SK-N-SH (cell line): ENCODE results near the gene LPIN1. TPM values are rescaled to one million over a fixed set of nuclear protein-coding genes. Genes with fewer than 3 reads are reported as not detected.

Experiments used
- CTCF ChIA-PET: fragments of 300-600, 350-600 bp; formaldehyde crosslinking; extraction: SDS; loops from one replicate; lab custom pipeline; 2021; lab: Yijun Ruan, JAX
- POLR2A ChIA-PET: fragments of 350-600 bp; sonication (Branson Sonifier 250); formaldehyde crosslinking; extraction: SDS; loops from one replicate; lab custom pipeline; 2020; ENCODE audit warnings: antibody characterized with exemption, inconsistent platforms; lab: Yijun Ruan, JAX
- DNase-seq: peaks from one replicate; pipeline ENCODE4 v3.0.0; 2012
- H2AFZ ChIP-seq: fragments of 200-600 bp; sonication (generic); 2 replicates; pipeline ENCODE4 v1.8.1; 2016; ENCODE audit warnings: antibody characterized with exemption, mild to moderate bottlenecking, low read depth
- H3F3A ChIP-seq: fragments of 200-600 bp; sonication (generic); replicated peaks from 2 replicates; pipeline ENCODE3; 2016; ENCODE audit warnings: antibody characterized with exemption, mild to moderate bottlenecking; ENCODE audit not compliant: insufficient read depth
- H3K27ac ChIP-seq, 2 experiments: fragments of 200-500 bp in 1 of 2; fragments of 200-600 bp in 1 of 2; sonication (Bioruptor generic) in 1 of 2; sonication (generic), shearing (Covaris generic) in 1 of 2; 2 replicates each; pipeline versions ENCODE4 v1.5.1 to v1.6.1; 2014 to 2016; ENCODE audit warnings: low read depth in 2 of 2, inconsistent platforms in 1 of 2, low read length in 1 of 2, mild to moderate bottlenecking in 1 of 2, mixed read lengths in 1 of 2
- H3K27me3 ChIP-seq: fragments of 200-600 bp; sonication (generic), shearing (Covaris generic); 2 replicates; pipeline ENCODE4 v1.6.1; 2016; ENCODE audit warnings: mixed run types; ENCODE audit not compliant: insufficient read depth
- H3K36me3 ChIP-seq, 2 experiments: fragments of 200-500 bp in 1 of 2; fragments of 200-600 bp in 1 of 2; sonication (Bioruptor generic) in 1 of 2; sonication (generic) in 1 of 2; replicated peaks in 1 of 2; 2 replicates each; pipeline versions ENCODE3 to v1.5.1; 2014 to 2016; ENCODE audit warnings: low read length in 1 of 2, mild to moderate bottlenecking in 1 of 2; ENCODE audit not compliant: insufficient read depth in 2 of 2, control insufficient read depth in 1 of 2
- H3K4me1 ChIP-seq, 2 experiments: fragments of 200-500 bp in 1 of 2; fragments of 200-600 bp in 1 of 2; sonication (Bioruptor generic) in 1 of 2; sonication (generic), shearing (Covaris generic) in 1 of 2; 2 replicates each; pipeline versions ENCODE4 v1.5.1 to v1.6.1; 2014 to 2016; ENCODE audit warnings: low read depth in 1 of 2, low read length in 1 of 2, mixed run types in 1 of 2; ENCODE audit not compliant: insufficient read depth in 2 of 2, control insufficient read depth in 1 of 2
- H3K4me2 ChIP-seq: fragments of 200-600 bp; sonication (generic), shearing (Covaris generic); 2 replicates; pipeline ENCODE4 v1.6.1; 2017; ENCODE audit warnings: mixed run types
- H3K4me3 ChIP-seq, 2 experiments: fragments of 200-500 bp in 1 of 2; fragments of 200-600 bp in 1 of 2; sonication (Bioruptor generic) in 1 of 2; sonication (generic), shearing (Covaris generic) in 1 of 2; 2 replicates each; pipeline versions ENCODE4 v1.5.1 to v1.8.1; 2014 to 2016; ENCODE audit warnings: low read depth in 2 of 2, inconsistent platforms in 1 of 2, low read length in 1 of 2, mild to moderate bottlenecking in 1 of 2, mixed read lengths in 1 of 2, moderate library complexity in 1 of 2
- H3K79me2 ChIP-seq: fragments of 200-600 bp; sonication (generic); 2 replicates; pipeline ENCODE4 v1.8.1; 2017; ENCODE audit warnings: mild to moderate bottlenecking; ENCODE audit not compliant: insufficient read depth
- H3K9ac ChIP-seq: fragments of 200-600 bp; sonication (generic); 2 replicates; pipeline ENCODE4 v1.6.1; 2017; ENCODE audit warnings: mixed run types
- H3K9me2 ChIP-seq: fragments of 200-600 bp; sonication (generic); 2 replicates; pipeline ENCODE4 v1.6.1; 2017; ENCODE audit warnings: mixed run types
- H3K9me3 ChIP-seq: fragments of 200-600 bp; sonication (generic); 2 replicates; pipeline ENCODE4 v1.6.1; 2017; ENCODE audit warnings: mixed run types, mild to moderate bottlenecking, moderate library complexity
- H4K20me1 ChIP-seq: fragments of 200-600 bp; sonication (generic); 2 replicates; pipeline ENCODE4 v1.6.1; 2017; ENCODE audit warnings: mild to moderate bottlenecking, mixed run types; ENCODE audit not compliant: insufficient read depth
- CHD2 ChIP-seq: fragments of 150-350 bp; IDR thresholded peaks from 2 replicates; pipeline ENCODE4 v1.6.1; 2018; ENCODE audit warnings: low read length; ENCODE audit not compliant: partially characterized antibody
- EP300 ChIP-seq, 2 experiments: IDR thresholded peaks; 2 replicates each; pipeline versions ENCODE4 v1.4.0 to v1.6.1; 2012; ENCODE audit warnings: borderline replicate concordance in 1 of 2, low read depth in 1 of 2, low read length in 1 of 2
- FOSL2 ChIP-seq: IDR thresholded peaks from 2 replicates; pipeline ENCODE4 v1.4.0; 2012; ENCODE audit warnings: low read depth, mild to moderate bottlenecking, moderate library complexity, borderline replicate concordance
- IRF3 ChIP-seq: fragments of 150-350 bp; IDR thresholded peaks from 2 replicates; pipeline ENCODE4 v1.6.1; 2016; ENCODE audit warnings: mild to moderate bottlenecking, low read depth, low read length
- MAX ChIP-seq: IDR thresholded peaks from 2 replicates; pipeline ENCODE4 v1.4.0; 2012; ENCODE audit warnings: low read depth
- MEF2A ChIP-seq: IDR thresholded peaks from 2 replicates; pipeline ENCODE4 v1.4.0; 2012; ENCODE audit warnings: low read depth, borderline replicate concordance
- RAD21 ChIP-seq: IDR thresholded peaks from 2 replicates; pipeline ENCODE4 v1.6.1; 2012; ENCODE audit warnings: mild to moderate bottlenecking, low read length
- REST ChIP-seq: IDR thresholded peaks from 2 replicates; pipeline ENCODE4 v1.6.1; 2012; ENCODE audit warnings: mild to moderate bottlenecking, low read depth, low read length, moderate library complexity
- RXRA ChIP-seq: IDR thresholded peaks from 2 replicates; pipeline ENCODE4 v1.4.0; 2012; ENCODE audit warnings: low read depth, mild to moderate bottlenecking, borderline replicate concordance
- TCF12 ChIP-seq: IDR thresholded peaks from 2 replicates; pipeline ENCODE4 v1.4.0; 2012
- USF2 ChIP-seq: fragments of 150-350 bp; IDR thresholded peaks from 2 replicates; pipeline ENCODE4 v1.6.1; 2017; ENCODE audit warnings: antibody characterized with exemption, low read length, low read depth, borderline replicate concordance
- ZBTB33 ChIP-seq: IDR thresholded peaks from 2 replicates; pipeline ENCODE4 v1.4.0; 2012; ENCODE audit warnings: low read depth, borderline replicate concordance
- WGBS: methylation state at CpG from one replicate; pipeline ENCODE4 v1.1.6; 2017; ENCODE audit warnings: low lambda C conversion rate; 5-methylcytosine and 5-hydroxymethylcytosine counted together
- polyA plus RNA-seq, 3 experiments: library from polyadenylated mRNA; depleted of rRNA; stranded (reverse); fragments of >200 nt; gene quantifications; 2 replicates each; pipeline ENCODE4 v1.2.3, GENCODE V29; 2012

The LPIN1 gene
- polyA plus RNA-seq, 1 of the 3 experiments (the other 2 are of a cell fraction) = 22.1 TPM

GRCh38 chr2:11702946-11703345, 43.5 kb upstream of the LPIN1 start:
- Histone ChIP-seq H3K9me3 (no peaks in the 10 kb centered on the region), H3F3A (peaks cover 7% of the 10 kb centered on the region), H3K4me2 (no peak overlapping the region), H3K27ac (no peak overlapping the region), H3K27me3 (no peaks in the 10 kb centered on the region), H3K4me1 (peaks cover 7 to 23% of the 10 kb centered on the region in 2 experiments; a peak in 2 of 4 replicates), H2AFZ (no peak overlapping the region), H3K9ac (no peak overlapping the region), H3K36me3 (no peaks in the 10 kb centered on the region), H4K20me1 (no peaks in the 10 kb centered on the region), H3K79me2 (no peaks in the 10 kb centered on the region), H3K9me2 (no peaks in the 10 kb centered on the region)
- POLR2A ChIA-PET = no interaction called here
- WGBS = 93% methylated on average over 2 of the region's 2 CpGs
- CTCF ChIA-PET = interaction anchor here (1.2 to 31.9 kb wide), 6 partner anchors 10 to 76 kb away, joined by 3 to 873 read pairs (median 4); partner anchors contain the start of gene LPIN1
- DNase-seq = no peak
- TF ChIP-seq ZBTB33 = no peak
- no peak for TF ChIP-seq USF2
- TF ChIP-seq MAX = no peak
- no peak for TF ChIP-seq CHD2
- TF ChIP-seq FOSL2 = no peak
- TF ChIP-seq IRF3 = no peak
- TF ChIP-seq REST = no peak
- no peak for TF ChIP-seq RXRA
- no peak for TF ChIP-seq MEF2A
- no peak for TF ChIP-seq EP300 (IDR thresholded peaks at IDR 0.05; ENCODE audit: borderline replicate concordance in 1 of 2, low read depth in 1 of 2, low read length in 1 of 2)
- no peak for TF ChIP-seq RAD21
- no peak for TF ChIP-seq TCF12
- TF ChIP-seq, all 33 proteins: peak for 0
- no peak overlapping the region for H3K4me3 ChIP-seq
